Lower lobe of right lung (tissue), 2 donors: ENCODE measurements around the gene SNRPE. TPM values are rescaled to one million over a fixed set of nuclear protein-coding genes. Genes with fewer than 3 reads are reported as not detected.
"Not testable (repeated sequence)": the region's sequence is repeated elsewhere in the genome, so short reads cannot be mapped to it uniquely, and the experiment has no call there.

Experiments
- ATAC-seq, 2 donors: fragments of 200-7000 bp; cut with Tn5 transposase; one replicate each; pipeline ENCODE4 v1.9.1; 2020 to 2022; ENCODE audit warnings: mild to moderate bottlenecking in 2 of 2, moderate library complexity in 2 of 2
- DNase-seq: peaks from one replicate; pipeline ENCODE4 v3.0.0-alpha.2; 2020
- H3K27ac ChIP-seq: fragments of 200-600 bp; one replicate; pipeline ENCODE4 v1.8.0; 2022
- H3K27me3 ChIP-seq: fragments of 200-600 bp; one replicate; pipeline ENCODE4 v1.8.0; 2022; ENCODE audit warnings: low read depth
- H3K36me3 ChIP-seq: fragments of 200-600 bp; one replicate; pipeline ENCODE4 v1.8.0; 2022; ENCODE audit warnings: mild to moderate bottlenecking
- H3K4me1 ChIP-seq: fragments of 200-600 bp; one replicate; pipeline ENCODE4 v1.8.0; 2022
- H3K4me3 ChIP-seq: fragments of 200-600 bp; one replicate; pipeline ENCODE4 v1.8.0; 2022; ENCODE audit warnings: mild to moderate bottlenecking
- H3K9me3 ChIP-seq: fragments of 200-600 bp; one replicate; pipeline ENCODE4 v1.8.0; 2022
- intact Hi-C: fragments of 100-400 bp; cut with DNase I; formaldehyde crosslinking; loops from one replicate; pipeline ENCODE4 v1.11.0; 2022
- total RNA-seq: library from RNA; stranded (reverse); fragmentation: NEBNext Ultra II Directional; extraction: Animal tissue kit (Norgen Biotek cat#: 25700); gene quantifications from one replicate; pipeline ENCODE4 v1.2.1, GENCODE V29; 2021
- TF ChIP-seq, protein P1 (sequence below): fragments of 200-600 bp; IDR thresholded peaks from one replicate; pipeline ENCODE4 v1.8.0; 2022; ENCODE audit warnings: antibody characterized with exemption, mild to moderate bottlenecking
- donor health status: DM: no; HTN: yes; CAD: no; lungs with severe emphysema.

The SNRPE gene
- total RNA-seq, 1 donor from 2014 or later, result 51.8 TPM

DNA sequence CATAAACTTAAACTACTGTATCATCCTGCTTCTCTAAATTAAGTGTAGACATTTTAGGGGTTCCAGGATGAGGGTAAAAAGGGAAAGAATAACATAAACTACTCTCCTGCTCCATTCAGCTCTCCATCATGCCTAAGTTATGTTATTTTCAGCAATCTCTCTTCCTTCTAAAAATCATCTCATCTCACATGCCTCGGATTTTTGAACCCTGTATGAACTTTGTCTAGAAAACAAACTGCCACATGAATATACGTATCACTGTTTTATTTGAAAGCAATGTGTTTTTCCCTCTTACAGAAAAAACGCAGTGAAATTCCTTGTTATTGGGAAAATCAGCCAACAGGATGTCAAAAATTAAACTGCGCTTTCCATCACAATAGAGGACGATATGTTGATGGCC is 33.4 kb upstream of the SNRPE start:
- intact Hi-C loops, result no loop called here
- DNase-seq, result no peak
- H3K27ac ChIP-seq, result no peak overlapping the region
- peaks cover 20% of the 10 kb centered on the region for H3K4me1 ChIP-seq
- TF ChIP-seq, protein P1, sequence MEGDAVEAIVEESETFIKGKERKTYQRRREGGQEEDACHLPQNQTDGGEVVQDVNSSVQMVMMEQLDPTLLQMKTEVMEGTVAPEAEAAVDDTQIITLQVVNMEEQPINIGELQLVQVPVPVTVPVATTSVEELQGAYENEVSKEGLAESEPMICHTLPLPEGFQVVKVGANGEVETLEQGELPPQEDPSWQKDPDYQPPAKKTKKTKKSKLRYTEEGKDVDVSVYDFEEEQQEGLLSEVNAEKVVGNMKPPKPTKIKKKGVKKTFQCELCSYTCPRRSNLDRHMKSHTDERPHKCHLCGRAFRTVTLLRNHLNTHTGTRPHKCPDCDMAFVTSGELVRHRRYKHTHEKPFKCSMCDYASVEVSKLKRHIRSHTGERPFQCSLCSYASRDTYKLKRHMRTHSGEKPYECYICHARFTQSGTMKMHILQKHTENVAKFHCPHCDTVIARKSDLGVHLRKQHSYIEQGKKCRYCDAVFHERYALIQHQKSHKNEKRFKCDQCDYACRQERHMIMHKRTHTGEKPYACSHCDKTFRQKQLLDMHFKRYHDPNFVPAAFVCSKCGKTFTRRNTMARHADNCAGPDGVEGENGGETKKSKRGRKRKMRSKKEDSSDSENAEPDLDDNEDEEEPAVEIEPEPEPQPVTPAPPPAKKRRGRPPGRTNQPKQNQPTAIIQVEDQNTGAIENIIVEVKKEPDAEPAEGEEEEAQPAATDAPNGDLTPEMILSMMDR, result no peak
- H3K36me3 ChIP-seq, result peaks cover 88% of the 10 kb centered on the region
- H3K27me3 ChIP-seq, result no peaks in the 10 kb centered on the region
- no peaks in the 10 kb centered on the region for H3K9me3 ChIP-seq
- no peak overlapping the region for H3K4me3 ChIP-seq
- no peak for ATAC-seq

DNA sequence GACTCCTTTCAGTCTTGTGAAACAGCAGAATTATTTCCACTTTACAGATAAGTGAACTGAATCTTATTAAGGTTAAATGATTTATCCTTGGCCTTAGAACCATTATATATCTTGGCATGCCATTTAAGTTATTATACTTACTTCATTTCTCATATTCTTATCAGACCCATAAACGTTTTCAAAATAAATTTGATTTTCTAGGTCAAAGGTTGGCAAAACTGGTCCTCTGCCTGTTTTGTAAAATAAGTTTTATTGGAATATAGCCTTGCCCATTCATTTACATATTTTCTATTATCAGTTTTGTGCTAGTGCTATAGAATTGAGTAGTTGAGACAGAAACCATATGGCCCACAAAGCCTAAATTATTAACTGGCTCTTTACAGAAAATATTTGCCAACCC is 32.9 kb upstream of the SNRPE start:
- ATAC-seq, result no peak
- peak overlapping the region; percentile 15 for H3K27ac ChIP-seq
- H3K4me1 ChIP-seq, result peaks cover 20% of the 10 kb centered on the region
- H3K27me3 ChIP-seq, result no peaks in the 10 kb centered on the region
- intact Hi-C loops, result no loop called here
- no peaks in the 10 kb centered on the region for H3K9me3 ChIP-seq
- no peak overlapping the region for H3K4me3 ChIP-seq
- peaks cover 88% of the 10 kb centered on the region for H3K36me3 ChIP-seq
- DNase-seq, result no peak
- TF ChIP-seq, protein P1, result no peak

DNA sequence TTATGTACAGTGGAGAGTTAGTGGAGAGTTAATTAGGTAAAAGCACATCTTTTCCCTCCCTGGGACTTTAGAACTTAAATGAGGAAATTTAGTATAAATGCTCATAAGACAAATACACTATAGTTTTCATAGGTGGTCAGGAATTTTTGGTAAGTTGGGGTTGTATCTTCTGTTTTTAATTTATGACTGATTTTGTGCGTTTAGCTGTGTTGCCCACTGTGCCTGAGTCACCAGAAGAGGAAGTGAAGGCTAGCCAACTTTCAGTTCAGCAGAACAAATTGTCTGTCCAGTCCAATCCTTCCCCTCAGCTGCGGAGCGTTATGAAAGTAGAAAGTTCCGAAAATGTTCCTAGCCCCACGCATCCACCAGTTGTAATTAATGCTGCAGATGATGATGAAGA is 32.2 kb upstream of the SNRPE start:
- H3K27me3 ChIP-seq, DNase-seq, H3K4me3 ChIP-seq, intact Hi-C loops, H3K9me3 ChIP-seq: not testable (repeated sequence)
- Histone ChIP-seq H3K4me1 (peaks cover 20% of the 10 kb centered on the region), H3K36me3 (peaks cover 88% of the 10 kb centered on the region), H3K27ac (peak overlapping the region; percentile 15)
- ATAC-seq, result peak; percentile 69

DNA sequence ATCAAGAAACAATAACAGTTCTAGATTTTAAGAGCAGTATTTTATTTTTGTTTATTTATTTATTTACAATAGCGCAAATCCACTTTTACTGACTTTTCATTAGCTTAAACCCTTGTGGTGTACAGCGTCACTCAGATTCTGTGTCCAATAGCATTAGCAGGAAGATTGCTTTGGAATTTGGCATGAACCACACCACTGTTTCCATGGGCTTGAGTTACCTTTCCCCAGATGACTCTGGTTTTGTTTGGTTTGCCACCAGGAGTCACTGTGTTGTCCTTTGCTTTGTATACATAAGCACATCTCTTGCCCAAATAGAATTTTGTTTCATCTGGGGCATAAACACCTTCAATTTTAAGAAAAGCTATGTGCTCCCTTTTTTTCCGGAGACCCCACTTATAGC is 25.9 kb upstream of the SNRPE start:
- H3K36me3 ChIP-seq, result peaks cover 100% of the 10 kb centered on the region

DNA sequence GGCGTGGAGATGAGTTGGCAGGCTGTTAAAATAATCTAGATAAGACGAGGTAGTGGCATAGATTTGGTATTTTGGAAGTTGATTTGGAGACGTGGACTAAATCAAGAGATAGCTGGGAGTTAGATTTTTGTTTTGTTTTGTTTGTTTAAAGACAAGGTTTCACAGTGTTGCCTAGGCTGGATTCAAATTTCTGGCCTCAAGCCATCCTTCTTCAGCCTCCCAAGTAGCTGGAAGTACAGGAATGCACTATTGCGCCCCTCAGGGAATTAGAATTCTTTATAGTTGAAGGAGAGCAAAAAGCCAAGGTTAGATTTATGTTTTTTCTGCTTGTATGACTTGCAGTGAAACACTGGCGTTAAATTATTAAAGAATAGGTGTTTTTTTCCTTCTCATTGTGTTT is 22.3 kb upstream of the SNRPE start:
- Histone ChIP-seq H3K9me3 (no peaks in the 10 kb centered on the region), H3K4me1 (no peaks in the 10 kb centered on the region), H3K4me3 (no peak overlapping the region), H3K27me3 (no peaks in the 10 kb centered on the region), H3K36me3 (peaks cover 87% of the 10 kb centered on the region), H3K27ac (no peak overlapping the region)
- ATAC-seq (no peak), DNase-seq (no peak)
- TF ChIP-seq, protein P1, result no peak
- intact Hi-C loops, result no loop called here

More for the DNA sequence above, 25.9 kb upstream of the SNRPE start:
- Histone ChIP-seq H3K4me1 (no peaks in the 10 kb centered on the region), H3K27me3 (no peaks in the 10 kb centered on the region), H3K4me3 (no peak overlapping the region), H3K9me3 (no peaks in the 10 kb centered on the region), H3K27ac (no peak overlapping the region)
- TF ChIP-seq, protein P1, result no peak
- intact Hi-C loops, result no loop called here
- ATAC-seq (no peak), DNase-seq (no peak)

DNA sequence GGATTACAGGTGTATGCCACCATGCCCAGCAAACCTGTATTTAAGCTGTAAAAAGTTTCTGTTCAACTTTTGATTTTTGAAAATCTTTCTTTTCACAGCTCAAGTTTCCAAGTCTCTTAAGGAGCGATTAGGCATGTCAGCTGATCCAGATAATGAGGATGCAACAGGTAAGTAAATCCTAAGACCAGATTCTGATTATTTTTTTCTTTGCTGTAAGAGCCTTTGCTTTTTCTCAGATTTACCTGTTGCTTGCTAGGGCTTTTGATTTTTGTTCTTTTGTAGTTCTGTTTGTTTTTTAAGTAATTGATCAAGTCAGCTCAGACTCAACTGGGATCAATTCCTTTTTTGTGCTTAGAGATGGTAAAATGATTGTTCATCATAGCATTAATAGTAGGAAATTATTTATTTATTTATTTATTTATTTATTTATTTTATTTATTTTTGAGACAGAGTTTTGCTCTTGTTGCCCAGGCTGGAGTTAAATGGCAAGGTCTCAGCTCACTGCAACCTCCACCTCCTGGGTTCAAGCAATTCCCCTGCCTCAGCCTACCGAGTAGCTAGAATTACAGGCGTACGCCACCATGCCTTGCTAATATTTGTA is 21.1 kb upstream of the SNRPE start:
- Histone ChIP-seq H3K4me1 (no peaks in the 10 kb centered on the region), H3K9me3 (no peaks in the 10 kb centered on the region), H3K4me3 (no peak overlapping the region), H3K36me3 (peaks cover 87% of the 10 kb centered on the region), H3K27ac (no peak overlapping the region), H3K27me3 (no peaks in the 10 kb centered on the region)
- ATAC-seq, result no peak
- DNase-seq, result no peak
- TF ChIP-seq, protein P1, result no peak
- intact Hi-C loops, result no loop called here
